OCI-LY3 (cell line): ENCODE results near the gene TMEM232.

Experiments
- H2AFZ ChIP-seq: fragments of 200-600, 300-600 bp; shearing (Covaris generic); 2 replicates; pipeline ENCODE4 v1.6.0; 2014; ENCODE audit warnings: antibody characterized with exemption, low read depth, low read length
- H3K27ac ChIP-seq: fragments of 200-600, 300-600 bp; sonication (generic); 2 replicates; pipeline ENCODE4 v1.5.1; 2014; ENCODE audit warnings: mild to moderate bottlenecking, low read length, moderate library complexity, mixed read lengths
- H3K27me3 ChIP-seq: fragments of 200-600, 300-600 bp; sonication (generic); 2 replicates; pipeline ENCODE4 v1.6.1; 2014; ENCODE audit warnings: low read depth, low read length, mixed read lengths
- H3K36me3 ChIP-seq: fragments of 200-600, 300-600 bp; sonication (generic); replicated peaks from 2 replicates; pipeline ENCODE3; 2014; ENCODE audit warnings: low read depth, low read length, mixed read lengths
- H3K4me1 ChIP-seq: fragments of 300-600, 200-600 bp; sonication (generic); 2 replicates; pipeline ENCODE4 v1.6.1; 2014; ENCODE audit warnings: low read length, mixed read lengths
- H3K4me2 ChIP-seq: fragments of 200-600, 300-600 bp; sonication (generic); 2 replicates; pipeline ENCODE4 v1.6.1; 2014; ENCODE audit warnings: low read length, mixed read lengths
- H3K4me3 ChIP-seq: fragments of 300-600, 200-600 bp; sonication (generic); 2 replicates; pipeline ENCODE4 v1.5.1; 2014; ENCODE audit warnings: antibody characterized with exemption, mild to moderate bottlenecking, low read length, moderate library complexity
- H3K79me2 ChIP-seq: fragments of 300-600, 200-600 bp; shearing (Covaris generic); 2 replicates; pipeline ENCODE4 v1.6.1; 2014; ENCODE audit warnings: mild to moderate bottlenecking, low read length, mixed read lengths
- H3K9ac ChIP-seq: fragments of 300-600, 200-600 bp; shearing (Covaris generic); 2 replicates; pipeline ENCODE4 v1.6.0; 2014; ENCODE audit warnings: mild to moderate bottlenecking, low read length, moderate library complexity
- H3K9me3 ChIP-seq: fragments of 200-600, 300-600 bp; shearing (Covaris generic); 2 replicates; pipeline ENCODE4 v1.6.1; 2014; ENCODE audit warnings: low read length, mixed read lengths; ENCODE audit not compliant: insufficient read depth
- H4K20me1 ChIP-seq: fragments of 200-600, 300-600 bp; sonication (generic); 2 replicates; pipeline ENCODE4 v1.6.1; 2016; ENCODE audit warnings: low read length, mixed read lengths; ENCODE audit not compliant: insufficient read depth
- EZH2phosphoT487 ChIP-seq: fragments of 200-600 bp; shearing (Covaris generic); IDR thresholded peaks from 2 replicates; pipeline ENCODE4 v1.6.1; 2018; ENCODE audit warnings: antibody characterized with exemption, mixed run types, low read depth
- TF ChIP-seq, protein P1 (sequence below): fragments of 200-600, 300-600 bp; sonication (generic); IDR thresholded peaks from 2 replicates; pipeline ENCODE4 v1.5.1; 2014; ENCODE audit warnings: antibody characterized with exemption, low read length, low read depth

Gene TMEM232

DNA sequence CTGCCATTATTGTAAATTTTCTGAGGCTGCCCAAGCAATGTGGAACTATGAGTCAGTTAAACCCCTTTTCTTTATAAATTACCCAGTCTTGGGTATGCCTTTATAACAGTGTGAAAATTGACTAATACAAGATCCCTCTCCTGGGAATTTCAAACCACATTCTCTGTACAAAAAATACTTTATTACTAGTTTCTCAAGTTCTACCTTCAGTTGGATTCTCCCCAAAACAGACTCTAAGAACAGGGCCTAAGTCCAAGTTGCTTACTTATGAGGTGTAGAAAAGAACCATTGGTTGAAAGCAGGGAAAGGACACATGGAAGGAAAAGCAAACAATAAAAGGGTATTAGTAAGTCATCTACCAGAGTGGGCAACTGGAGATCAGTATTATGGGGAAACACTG is 343.2 kb downstream of the TMEM232 start:
- H3K36me3 ChIP-seq, result no peaks in the 10 kb centered on the region
- no peaks in the 10 kb centered on the region for H3K9me3 ChIP-seq
- TF ChIP-seq, protein P1, sequence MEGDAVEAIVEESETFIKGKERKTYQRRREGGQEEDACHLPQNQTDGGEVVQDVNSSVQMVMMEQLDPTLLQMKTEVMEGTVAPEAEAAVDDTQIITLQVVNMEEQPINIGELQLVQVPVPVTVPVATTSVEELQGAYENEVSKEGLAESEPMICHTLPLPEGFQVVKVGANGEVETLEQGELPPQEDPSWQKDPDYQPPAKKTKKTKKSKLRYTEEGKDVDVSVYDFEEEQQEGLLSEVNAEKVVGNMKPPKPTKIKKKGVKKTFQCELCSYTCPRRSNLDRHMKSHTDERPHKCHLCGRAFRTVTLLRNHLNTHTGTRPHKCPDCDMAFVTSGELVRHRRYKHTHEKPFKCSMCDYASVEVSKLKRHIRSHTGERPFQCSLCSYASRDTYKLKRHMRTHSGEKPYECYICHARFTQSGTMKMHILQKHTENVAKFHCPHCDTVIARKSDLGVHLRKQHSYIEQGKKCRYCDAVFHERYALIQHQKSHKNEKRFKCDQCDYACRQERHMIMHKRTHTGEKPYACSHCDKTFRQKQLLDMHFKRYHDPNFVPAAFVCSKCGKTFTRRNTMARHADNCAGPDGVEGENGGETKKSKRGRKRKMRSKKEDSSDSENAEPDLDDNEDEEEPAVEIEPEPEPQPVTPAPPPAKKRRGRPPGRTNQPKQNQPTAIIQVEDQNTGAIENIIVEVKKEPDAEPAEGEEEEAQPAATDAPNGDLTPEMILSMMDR, result no peak
- TF ChIP-seq EZH2phosphoT487, result no peak
- H3K27me3 ChIP-seq, result no peaks in the 10 kb centered on the region
- H3K4me3 ChIP-seq, result no peak overlapping the region
- no peak overlapping the region for H3K9ac ChIP-seq
- H3K4me1 ChIP-seq, result no peaks in the 10 kb centered on the region
- H4K20me1 ChIP-seq, result no peaks in the 10 kb centered on the region
- H3K4me2 ChIP-seq, result no peak overlapping the region
- H3K27ac ChIP-seq, result no peak overlapping the region
- H3K79me2 ChIP-seq, result no peaks in the 10 kb centered on the region
- H2AFZ ChIP-seq, result no peak overlapping the region

DNA sequence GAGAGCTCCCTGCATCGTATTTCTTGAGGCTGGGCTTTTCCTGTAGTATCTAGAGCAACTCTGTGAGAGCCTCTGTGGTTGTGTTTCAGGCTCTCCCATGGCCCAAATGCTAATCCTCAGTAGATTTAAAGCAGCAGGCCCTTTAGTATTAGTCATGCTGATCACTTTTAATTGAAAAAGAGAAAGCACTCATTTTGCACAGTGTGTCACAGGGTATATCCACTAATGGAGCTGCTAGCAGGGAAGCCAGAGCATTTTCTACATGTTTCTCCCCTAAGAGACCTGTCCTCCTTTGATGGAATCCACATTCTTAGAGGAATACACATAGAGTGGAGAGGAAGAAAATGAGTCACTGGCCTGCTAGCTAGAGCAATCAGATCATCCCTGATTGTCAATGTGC is 348.5 kb downstream of the TMEM232 start:
- no peaks in the 10 kb centered on the region for H3K9me3 ChIP-seq
- no peaks in the 10 kb centered on the region for H3K79me2 ChIP-seq
- H3K4me2 ChIP-seq, result no peak overlapping the region
- H3K4me3 ChIP-seq, result no peak overlapping the region
- H3K36me3 ChIP-seq, result no peaks in the 10 kb centered on the region
- TF ChIP-seq, protein P1, result no peak
- no peak for TF ChIP-seq EZH2phosphoT487
- no peaks in the 10 kb centered on the region for H3K27me3 ChIP-seq
- no peak overlapping the region for H3K27ac ChIP-seq
- H3K9ac ChIP-seq, result no peak overlapping the region
- H3K4me1 ChIP-seq, result peaks cover 3% of the 10 kb centered on the region; the same call in 1 of the 2 replicates
- H2AFZ ChIP-seq, result no peak overlapping the region
- H4K20me1 ChIP-seq, result no peaks in the 10 kb centered on the region

- Histone ChIP-seq H3K4me2 (no peak overlapping the region), H3K9ac (no peak overlapping the region), H4K20me1 (no peaks in the 10 kb centered on the region), H3K36me3 (no peaks in the 10 kb centered on the region), H3K4me3 (no peak overlapping the region), H3K27ac (no peak overlapping the region), H3K9me3 (no peaks in the 10 kb centered on the region), H2AFZ (no peak overlapping the region), H3K27me3 (no peaks in the 10 kb centered on the region), H3K4me1 (peaks cover 6% of the 10 kb centered on the region), H3K79me2 (no peaks in the 10 kb centered on the region)
- TF ChIP-seq, protein P1, result no peak
- TF ChIP-seq EZH2phosphoT487, result no peak
Measured at GRCh38 chr5:110377361-110377760, 349.1 kb downstream of the TMEM232 start.

DNA sequence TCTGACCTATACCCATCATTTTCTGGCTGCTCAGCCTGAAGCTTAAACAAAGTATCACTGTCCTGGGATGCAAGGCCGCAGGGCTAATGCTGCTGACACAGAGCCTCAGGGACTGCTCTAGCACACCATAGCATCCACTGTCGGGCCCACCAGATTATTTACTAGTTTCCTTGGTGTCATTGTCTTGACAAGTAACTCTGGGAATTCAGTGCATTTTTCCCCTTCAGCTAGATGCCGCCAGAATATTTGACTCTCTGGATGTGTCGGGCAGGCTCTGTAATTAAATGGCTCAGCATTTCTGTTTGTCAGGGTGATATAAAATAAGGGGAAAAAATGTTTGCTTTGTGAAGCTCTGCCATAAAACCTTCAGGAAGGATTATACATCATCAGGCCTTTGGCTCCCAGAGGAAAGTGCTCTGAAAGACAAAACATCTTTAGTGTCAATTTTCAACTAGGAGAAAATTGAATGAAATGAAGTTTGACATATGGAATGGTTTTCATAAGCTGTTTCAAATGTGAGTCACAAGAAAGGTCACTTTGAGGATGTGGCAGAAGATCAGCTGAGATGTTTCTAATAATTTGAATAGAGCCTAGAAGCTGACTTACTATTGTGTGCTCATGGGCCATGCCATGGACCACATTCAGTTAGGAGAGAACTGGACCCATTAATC is 350.1 kb downstream of the TMEM232 start:
- TF ChIP-seq, protein P1, result no peak
- no peak for TF ChIP-seq EZH2phosphoT487
- Histone ChIP-seq H3K36me3 (no peaks in the 10 kb centered on the region), H3K4me1 (peaks cover 15% of the 10 kb centered on the region), H4K20me1 (no peaks in the 10 kb centered on the region), H3K4me3 (no peak overlapping the region), H3K4me2 (no peak overlapping the region), H3K27ac (no peak overlapping the region), H3K9me3 (no peaks in the 10 kb centered on the region), H3K79me2 (no peaks in the 10 kb centered on the region), H3K27me3 (no peaks in the 10 kb centered on the region), H2AFZ (no peak overlapping the region), H3K9ac (no peak overlapping the region)
